Caco-2 (cell line): ENCODE results near the gene TLE5. TPM values are rescaled to one million over a fixed set of nuclear protein-coding genes. Genes with fewer than 3 reads are reported as not detected.

ENCODE experiments used
- BruUV-seq: library from RNA; stranded (reverse); fragments of 400-500 nt; replicated peaks from 2 replicates; lab custom pipeline; 2021; lab: Mats Ljungman, UMichigan
- CTCF ChIA-PET: fragments of 300-600 bp; sonication (Branson Sonifier 250); formaldehyde crosslinking; loops from one replicate; lab custom pipeline; 2022; ENCODE audit warnings: antibody characterized with exemption; lab: Charles Lee
- POLR2A ChIA-PET: fragments of 300-600 bp; sonication (Branson Sonifier 250); formaldehyde crosslinking; loops from one replicate; lab custom pipeline; 2022; ENCODE audit warnings: antibody characterized with exemption; lab: Charles Lee
- DNase-seq, 2 experiments: peaks; one replicate each; pipeline versions ENCODE4 v3.0.0 to v3.0.0-alpha.2; 2020 to 2022
- H3K27me3 ChIP-seq: replicated peaks from 2 replicates; pipeline ENCODE4 v1.6.0; 2011; ENCODE audit warnings: low read length; ENCODE audit not compliant: control insufficient read depth, insufficient read depth
- H3K36me3 ChIP-seq: 2 replicates; pipeline ENCODE4 v1.5.1; 2011; ENCODE audit warnings: low read length; ENCODE audit not compliant: control insufficient read depth, insufficient read depth
- H3K4me1 ChIP-seq: fragments of 250-450 bp; sonication (Bioruptor Pico); 2 replicates; pipeline ENCODE4 v1.5.1; 2020; ENCODE audit warnings: mild to moderate bottlenecking
- H3K4me3 ChIP-seq: 2 replicates; pipeline ENCODE4 v1.5.1; 2011; ENCODE audit warnings: low read depth, mild to moderate bottlenecking, control low read depth, low read length
- H3K9me3 ChIP-seq: fragments of 250-450 bp; sonication (Bioruptor Pico); 2 replicates; pipeline ENCODE4 v1.5.1; 2020; ENCODE audit warnings: mild to moderate bottlenecking, moderate library complexity
- H3K27ac Mint-ChIP-seq: one replicate; pipeline ENCODE4 v1.8.0; 2022; ENCODE audit warnings: mixed read lengths; ENCODE audit not compliant: unreplicated experiment
- H3K27me3 Mint-ChIP-seq: one replicate; pipeline ENCODE4 v1.8.0; 2022; ENCODE audit warnings: mixed read lengths; ENCODE audit not compliant: insufficient read depth, unreplicated experiment
- H3K36me3 Mint-ChIP-seq: one replicate; pipeline ENCODE4 v1.8.0; 2022; ENCODE audit warnings: mild to moderate bottlenecking, mixed read lengths; ENCODE audit not compliant: insufficient read depth, unreplicated experiment
- H3K4me1 Mint-ChIP-seq: one replicate; pipeline ENCODE4 v1.8.0; 2022; ENCODE audit warnings: low read depth, mixed read lengths; ENCODE audit not compliant: unreplicated experiment
- H3K4me3 Mint-ChIP-seq: one replicate; pipeline ENCODE4 v1.8.0; 2022; ENCODE audit warnings: mild to moderate bottlenecking, moderate library complexity, mixed read lengths; ENCODE audit not compliant: unreplicated experiment
- H3K9me3 Mint-ChIP-seq: one replicate; pipeline ENCODE4 v1.8.0; 2022; ENCODE audit warnings: mixed read lengths; ENCODE audit not compliant: unreplicated experiment
- CTCF ChIP-seq, 2 experiments: fragments of 200-600 bp in 1 of 2; IDR thresholded peaks; 1 replicate in 1 of 2; 2 replicates in 1 of 2; pipeline versions ENCODE4 v1.5.1 to v1.8.0; 2011 to 2022; ENCODE audit warnings: antibody characterized with exemption in 1 of 2, control low read depth in 1 of 2, inconsistent platforms in 1 of 2, low read depth in 1 of 2, low read length in 1 of 2, mild to moderate bottlenecking in 1 of 2, moderate library complexity in 1 of 2; ENCODE audit not compliant: insufficient read depth in 1 of 2, severe bottlenecking in 1 of 2, unreplicated experiment in 1 of 2
- intact Hi-C: fragments of 100-400 bp; cut with micrococcal nuclease; formaldehyde crosslinking; loops from one replicate; pipeline ENCODE4 v1.10.0; 2022; ENCODE audit not compliant: unreplicated experiment
- total RNA-seq: library from RNA; stranded (reverse); gene quantifications from 2 replicates; pipeline ENCODE4 v1.2.3, GENCODE V29; 2022

TLE5 gene
- total RNA-seq, 1 experiment from 2014 or later = 132 TPM

GRCh38 chr19:3033595-3034405 lies 28.5 kb downstream of the TLE5 start:
- H3K27ac Mint-ChIP-seq = peak overlapping the region; percentile 94
- H3K27me3 Mint-ChIP-seq = no peaks in the 10 kb centered on the region
- intact Hi-C loops = no loop called here
- Histone ChIP-seq H3K4me1 (peaks cover 29% of the 10 kb centered on the region), H3K9me3 (no peaks in the 10 kb centered on the region), H3K36me3 (no peaks in the 10 kb centered on the region), H3K27me3 (no peaks in the 10 kb centered on the region), H3K4me3 (no peak overlapping the region; the same call in 1 of the 2 replicates)
- DNase-seq = no peak
- no peaks in the 10 kb centered on the region for H3K9me3 Mint-ChIP-seq
- ChIA-PET POLR2A (no interaction called here), CTCF (no interaction called here)
- H3K4me3 Mint-ChIP-seq = peak overlapping the region; percentile 90
- BruUV-seq = no TSS peak
- peaks cover 30% of the 10 kb centered on the region for H3K36me3 Mint-ChIP-seq
- H3K4me1 Mint-ChIP-seq = peaks cover 31% of the 10 kb centered on the region
- TF ChIP-seq CTCF (IDR thresholded peaks at IDR 0.05; ENCODE audit: insufficient read depth in 1 of 2, low read depth in 1 of 2, low read length in 1 of 2, severe bottlenecking in 1 of 2, unreplicated experiment in 1 of 2) = no peak

GRCh38 chr19:3031607-3031867 lies 30.8 kb downstream of the TLE5 start:
- Histone ChIP-seq H3K4me3 (no peak overlapping the region), H3K4me1 (peaks cover 29% of the 10 kb centered on the region), H3K36me3 (no peaks in the 10 kb centered on the region), H3K27me3 (no peaks in the 10 kb centered on the region), H3K9me3 (no peaks in the 10 kb centered on the region)
- Mint-ChIP-seq H3K27ac (peak overlapping the region; percentile 23), H3K9me3 (no peaks in the 10 kb centered on the region), H3K4me1 (peaks cover 31% of the 10 kb centered on the region), H3K36me3 (peaks cover 24% of the 10 kb centered on the region), H3K4me3 (no peak overlapping the region), H3K27me3 (no peaks in the 10 kb centered on the region)
- BruUV-seq = no TSS peak
- ChIA-PET POLR2A (interaction anchor here (1.2 kb wide), 1 partner anchor 9 kb away, joined by 5 read pairs; no protein-coding TSS in a partner anchor), CTCF (no interaction called here)
- intact Hi-C loops = no loop called here
- DNase-seq = no peak
- TF ChIP-seq CTCF (IDR thresholded peaks at IDR 0.05; ENCODE audit: insufficient read depth in 1 of 2, low read depth in 1 of 2, low read length in 1 of 2, severe bottlenecking in 1 of 2, unreplicated experiment in 1 of 2) = no peak

DNA sequence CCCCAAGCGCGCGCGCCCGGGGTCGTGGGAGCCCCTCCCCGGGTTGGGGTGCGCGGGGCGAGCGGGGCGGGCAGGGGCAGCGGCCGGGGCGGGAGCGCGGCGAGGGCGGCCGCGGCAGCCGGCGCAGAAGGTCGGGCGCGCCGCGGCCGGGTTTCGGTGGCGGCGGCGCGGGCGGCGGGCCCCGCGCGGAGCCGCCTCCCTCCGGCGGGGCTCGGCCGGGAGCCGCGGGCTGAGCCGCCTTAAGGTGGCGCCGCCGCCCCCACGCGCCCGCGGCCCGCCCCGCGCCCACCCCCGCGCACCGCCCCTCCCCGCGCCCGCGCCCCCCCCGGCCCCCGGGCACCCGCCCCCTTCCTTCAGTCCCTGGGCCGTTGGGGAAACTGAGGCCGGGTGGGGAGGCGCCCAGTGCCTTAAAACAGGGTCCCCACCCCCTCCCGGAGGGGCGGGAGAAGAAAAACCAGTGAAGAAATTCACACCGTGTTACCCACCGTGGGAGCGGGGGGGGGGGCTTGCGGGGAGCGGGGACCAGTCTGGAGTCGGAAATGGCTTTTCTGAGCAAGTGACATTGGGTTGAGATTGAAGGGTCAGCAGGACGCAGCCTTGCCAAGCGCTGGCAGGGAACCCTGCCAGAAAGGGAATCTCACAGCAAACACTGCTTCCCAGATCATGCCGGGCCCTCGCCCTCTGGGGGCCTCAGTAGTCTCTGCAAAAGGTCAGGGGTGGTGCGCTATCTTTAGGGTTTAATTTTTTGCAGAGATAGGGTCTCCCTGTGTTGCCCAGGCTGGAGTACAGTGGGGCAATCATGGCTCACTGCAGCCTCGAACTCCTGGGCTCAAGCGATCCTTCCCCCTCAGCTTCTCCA lies 33.0 kb downstream of the TLE5 start, which contains the start of gene TLE2:
Gene TLE2, minus strand, starts transcription at position 216 of the 859 bp plus-strand sequence. CDS start 376 bp downstream, outside the sequence.
- Histone ChIP-seq H3K27me3 (no peaks in the 10 kb centered on the region), H3K36me3 (no peaks in the 10 kb centered on the region), H3K4me3 (peak within 1 kb of the TSS; percentile 79), H3K9me3 (no peaks in the 10 kb centered on the region), H3K4me1 (peaks cover 21% of the 10 kb centered on the region)
- no TSS peak for BruUV-seq
- Mint-ChIP-seq H3K9me3 (no peaks in the 10 kb centered on the region), H3K4me3 (peak within 1 kb of the TSS; percentile 72), H3K36me3 (peaks cover 4% of the 10 kb centered on the region), H3K27ac (no peak within 1 kb of the TSS), H3K27me3 (no peaks in the 10 kb centered on the region), H3K4me1 (peaks cover 24% of the 10 kb centered on the region)
- DNase-seq = no peak
- ChIA-PET CTCF (no interaction called here), POLR2A (no interaction called here)
- no peak for TF ChIP-seq CTCF (IDR thresholded peaks at IDR 0.05; ENCODE audit: insufficient read depth in 1 of 2, low read depth in 1 of 2, low read length in 1 of 2, severe bottlenecking in 1 of 2, unreplicated experiment in 1 of 2)
- intact Hi-C loops = loop anchor here (2.0 kb wide), 1 partner anchor 66 kb away; no protein-coding TSS in a partner anchor
